ENCODE data around the gene AVPR2.

Gene AVPR2

GRCh38 chrX:153868576-153869472 is 35.6 kb upstream of the AVPR2 start:
- peaks cover 8% of the 10 kb centered on the region for H3K4me1 Mint-ChIP-seq
- ATAC-seq, result no peak
- peaks cover 5% of the 10 kb centered on the region for H3K36me3 Mint-ChIP-seq
- H3K9me3 Mint-ChIP-seq, result no peaks in the 10 kb centered on the region
- no peak overlapping the region for H3K4me3 Mint-ChIP-seq
- H3K27ac Mint-ChIP-seq, result no peak overlapping the region
- DNase-seq (ENCODE audit: low spot score in 2 of 2), result no peak

GRCh38 chrX:153869473-153870287 is 34.8 kb upstream of the AVPR2 start:
- ATAC-seq (no peak), DNase-seq (ENCODE audit: low spot score in 2 of 2) (no peak)
- H3K36me3 Mint-ChIP-seq, result peaks cover 11% of the 10 kb centered on the region
- H3K9me3 Mint-ChIP-seq, result no peaks in the 10 kb centered on the region
- no peak overlapping the region for H3K27ac Mint-ChIP-seq
- no peak overlapping the region for H3K4me3 Mint-ChIP-seq
- H3K4me1 Mint-ChIP-seq, result peaks cover 14% of the 10 kb centered on the region

- Mint-ChIP-seq H3K27ac (no peak overlapping the region), H3K36me3 (peaks cover 15% of the 10 kb centered on the region), H3K4me1 (peaks cover 20% of the 10 kb centered on the region), H3K4me3 (no peak overlapping the region), H3K9me3 (no peaks in the 10 kb centered on the region)
- no peak for ATAC-seq
- DNase-seq (ENCODE audit: low spot score in 2 of 2), result no peak
Measured at GRCh38 chrX:153870288-153870690, 34.2 kb upstream of the AVPR2 start.

- H3K36me3 Mint-ChIP-seq, result peaks cover 19% of the 10 kb centered on the region
- ATAC-seq (no peak), DNase-seq (ENCODE audit: low spot score in 2 of 2) (no peak)
- peaks cover 21% of the 10 kb centered on the region for H3K4me1 Mint-ChIP-seq
- H3K4me3 Mint-ChIP-seq, result no peak overlapping the region
- no peak overlapping the region for H3K27ac Mint-ChIP-seq
- no peaks in the 10 kb centered on the region for H3K9me3 Mint-ChIP-seq
Measured at GRCh38 chrX:153870791-153871360, 33.6 kb upstream of the AVPR2 start.

- peaks cover 19% of the 10 kb centered on the region for H3K36me3 Mint-ChIP-seq
- peaks cover 21% of the 10 kb centered on the region for H3K4me1 Mint-ChIP-seq
- no peaks in the 10 kb centered on the region for H3K9me3 Mint-ChIP-seq
- ATAC-seq (no peak), DNase-seq (ENCODE audit: low spot score in 2 of 2) (no peak)
- no peak overlapping the region for H3K27ac Mint-ChIP-seq
- H3K4me3 Mint-ChIP-seq, result no peak overlapping the region
Measured at GRCh38 chrX:153871451-153871850, 33.0 kb upstream of the AVPR2 start.

GRCh38 chrX:153871946-153872878 is 32.3 kb upstream of the AVPR2 start:
- H3K36me3 Mint-ChIP-seq, result peaks cover 19% of the 10 kb centered on the region
- ATAC-seq (no peak), DNase-seq (ENCODE audit: low spot score in 2 of 2) (no peak)
- no peak overlapping the region for H3K4me3 Mint-ChIP-seq
- no peak overlapping the region for H3K27ac Mint-ChIP-seq
- no peaks in the 10 kb centered on the region for H3K9me3 Mint-ChIP-seq
- H3K4me1 Mint-ChIP-seq, result peaks cover 21% of the 10 kb centered on the region

GRCh38 chrX:153873282-153874084 is 31.0 kb upstream of the AVPR2 start:
- no peak overlapping the region for H3K4me3 Mint-ChIP-seq
- H3K27ac Mint-ChIP-seq, result no peak overlapping the region
- H3K9me3 Mint-ChIP-seq, result no peaks in the 10 kb centered on the region
- ATAC-seq (no peak), DNase-seq (ENCODE audit: low spot score in 2 of 2) (no peak)
- H3K36me3 Mint-ChIP-seq, result peaks cover 19% of the 10 kb centered on the region
- H3K4me1 Mint-ChIP-seq, result peaks cover 21% of the 10 kb centered on the region

GRCh38 chrX:153874085-153874365 is 30.4 kb upstream of the AVPR2 start:
- Mint-ChIP-seq H3K27ac (no peak overlapping the region), H3K9me3 (no peaks in the 10 kb centered on the region), H3K4me1 (peaks cover 24% of the 10 kb centered on the region), H3K4me3 (no peak overlapping the region), H3K36me3 (peaks cover 19% of the 10 kb centered on the region)
- DNase-seq (ENCODE audit: low spot score in 2 of 2), result no peak
- ATAC-seq, result no peak

- H3K9me3 Mint-ChIP-seq, result no peaks in the 10 kb centered on the region
- DNase-seq (ENCODE audit: low spot score in 2 of 2) (no peak), ATAC-seq (no peak)
- H3K36me3 Mint-ChIP-seq, result peaks cover 19% of the 10 kb centered on the region
- no peak overlapping the region for H3K4me3 Mint-ChIP-seq
- peaks cover 29% of the 10 kb centered on the region for H3K4me1 Mint-ChIP-seq
- no peak overlapping the region for H3K27ac Mint-ChIP-seq
Measured at GRCh38 chrX:153874366-153875125, 29.9 kb upstream of the AVPR2 start.

GRCh38 chrX:153875391-153876111 is 28.9 kb upstream of the AVPR2 start:
- Mint-ChIP-seq H3K4me1 (peaks cover 29% of the 10 kb centered on the region), H3K9me3 (no peaks in the 10 kb centered on the region), H3K27ac (no peak overlapping the region), H3K36me3 (peaks cover 19% of the 10 kb centered on the region), H3K4me3 (no peak overlapping the region)
- ATAC-seq, result peak; percentile 67
- peak; percentile 58 to 84 for DNase-seq (ENCODE audit: low spot score in 2 of 2)

- H3K4me3 Mint-ChIP-seq, result no peak overlapping the region
- no peak for DNase-seq (ENCODE audit: low spot score in 2 of 2)
- no peak overlapping the region for H3K27ac Mint-ChIP-seq
- peaks cover 19% of the 10 kb centered on the region for H3K36me3 Mint-ChIP-seq
- H3K9me3 Mint-ChIP-seq, result no peaks in the 10 kb centered on the region
- H3K4me1 Mint-ChIP-seq, result peaks cover 29% of the 10 kb centered on the region
- ATAC-seq, result no peak
Measured at GRCh38 chrX:153876112-153876491, 28.4 kb upstream of the AVPR2 start.

- ATAC-seq (no peak), DNase-seq (ENCODE audit: low spot score in 2 of 2) (no peak)
- H3K9me3 Mint-ChIP-seq, result no peaks in the 10 kb centered on the region
- no peak overlapping the region for H3K27ac Mint-ChIP-seq
- H3K36me3 Mint-ChIP-seq, result peaks cover 14% of the 10 kb centered on the region
- peaks cover 22% of the 10 kb centered on the region for H3K4me1 Mint-ChIP-seq
- H3K4me3 Mint-ChIP-seq, result no peak overlapping the region
Measured at GRCh38 chrX:153877571-153878261, 26.8 kb upstream of the AVPR2 start.

GRCh38 chrX:153878345-153878744 is 26.1 kb upstream of the AVPR2 start:
- peaks cover 20% of the 10 kb centered on the region for H3K4me1 Mint-ChIP-seq
- DNase-seq (ENCODE audit: low spot score in 2 of 2), result no peak
- H3K36me3 Mint-ChIP-seq, result peaks cover 13% of the 10 kb centered on the region
- H3K9me3 Mint-ChIP-seq, result no peaks in the 10 kb centered on the region
- no peak overlapping the region for H3K4me3 Mint-ChIP-seq
- no peak overlapping the region for H3K27ac Mint-ChIP-seq
- ATAC-seq, result no peak
